Ovary (tissue), 3 donors: ENCODE results near the gene ADGRE1.

Source experiments
- POLR2A ChIP-seq: fragments of 450-650 bp; IDR thresholded peaks from one replicate; pipeline ENCODE4 v1.6.1; 2017; ENCODE audit warnings: antibody characterized with exemption, mild to moderate bottlenecking, moderate library complexity
- TF ChIP-seq, protein P1 (sequence below), 3 donors: fragments of 450-650 bp in 2 of 3; fragments of 200-600 bp in 1 of 3; IDR thresholded peaks; one replicate each; pipeline versions ENCODE4 v1.5.1 to v1.8.0; 2016 to 2022; ENCODE audit warnings: antibody characterized with exemption in 3 of 3, mild to moderate bottlenecking in 1 of 3
- donor health status: DM: no; HTN: no; CAD: no.

DNA sequence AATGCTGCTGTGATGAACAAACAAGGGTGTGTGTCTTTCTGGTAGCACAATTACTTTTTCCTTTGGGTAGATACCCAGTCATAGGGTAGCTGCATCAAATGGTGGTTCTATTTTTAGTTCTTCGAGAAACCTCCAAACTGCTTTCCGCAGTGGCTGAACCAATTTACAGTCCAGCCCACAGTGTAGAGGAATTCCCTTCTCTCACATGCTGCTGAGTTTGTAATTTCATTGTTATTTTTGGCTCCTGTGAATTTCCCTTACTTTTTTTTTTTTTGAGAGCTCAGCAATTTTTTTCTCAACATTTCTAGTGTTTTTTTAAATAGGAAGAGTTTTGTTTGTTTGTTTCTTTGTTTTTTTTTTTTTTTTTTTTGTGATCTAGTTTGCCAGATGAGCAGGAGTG lies 37.5 kb upstream of the ADGRE1 start:
- TF ChIP-seq, protein P1, sequence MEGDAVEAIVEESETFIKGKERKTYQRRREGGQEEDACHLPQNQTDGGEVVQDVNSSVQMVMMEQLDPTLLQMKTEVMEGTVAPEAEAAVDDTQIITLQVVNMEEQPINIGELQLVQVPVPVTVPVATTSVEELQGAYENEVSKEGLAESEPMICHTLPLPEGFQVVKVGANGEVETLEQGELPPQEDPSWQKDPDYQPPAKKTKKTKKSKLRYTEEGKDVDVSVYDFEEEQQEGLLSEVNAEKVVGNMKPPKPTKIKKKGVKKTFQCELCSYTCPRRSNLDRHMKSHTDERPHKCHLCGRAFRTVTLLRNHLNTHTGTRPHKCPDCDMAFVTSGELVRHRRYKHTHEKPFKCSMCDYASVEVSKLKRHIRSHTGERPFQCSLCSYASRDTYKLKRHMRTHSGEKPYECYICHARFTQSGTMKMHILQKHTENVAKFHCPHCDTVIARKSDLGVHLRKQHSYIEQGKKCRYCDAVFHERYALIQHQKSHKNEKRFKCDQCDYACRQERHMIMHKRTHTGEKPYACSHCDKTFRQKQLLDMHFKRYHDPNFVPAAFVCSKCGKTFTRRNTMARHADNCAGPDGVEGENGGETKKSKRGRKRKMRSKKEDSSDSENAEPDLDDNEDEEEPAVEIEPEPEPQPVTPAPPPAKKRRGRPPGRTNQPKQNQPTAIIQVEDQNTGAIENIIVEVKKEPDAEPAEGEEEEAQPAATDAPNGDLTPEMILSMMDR (IDR thresholded peaks at IDR 0.05), result no peak
- TF ChIP-seq POLR2A, result no peak
